Activated T-cell treated with anti-CD3 and anti-CD28 coated beads for 24 hours (primary cell): ENCODE data around the gene AKAP8L.
A peak's percentile ranks its signal among the peaks of the same experiment; 100 is the strongest.
"Not testable (repeated sequence)": the region's sequence is repeated elsewhere in the genome, so short reads cannot be mapped to it uniquely, and the experiment has no call there.

Experiments used
- DNase-seq: peaks from one replicate; pipeline ENCODE4 v3.0.0-alpha.2; 2020; ENCODE audit warnings: low read depth

AKAP8L gene

GRCh38 chr19:15419413-15420025 is 731 bp upstream of the AKAP8L start:
- no peak for DNase-seq

- DNase-seq = peak; percentile 6
These were observed 583 bp downstream of the AKAP8L start for GRCh38 chr19:15418231-15418578.

- no peak for DNase-seq
These were observed 1.1 kb downstream of the AKAP8L start for GRCh38 chr19:15417699-15418098.

GRCh38 chr19:15412832-15413231 is 6.0 kb downstream of the AKAP8L start:
- DNase-seq = no peak

GRCh38 chr19:15411351-15411750 is 7.4 kb downstream of the AKAP8L start:
- not testable (repeated sequence) for DNase-seq

- no peak for DNase-seq
These were observed 14.0 kb downstream of the AKAP8L start for GRCh38 chr19:15404780-15405211.

- no peak for DNase-seq
These were observed 14.6 kb downstream of the AKAP8L start for GRCh38 chr19:15404097-15404779.

GRCh38 chr19:15403151-15403531 is 15.6 kb downstream of the AKAP8L start:
- no peak for DNase-seq

GRCh38 chr19:15402411-15403150 is 16.2 kb downstream of the AKAP8L start:
- no peak for DNase-seq

- DNase-seq = no peak
These were observed 17.4 kb downstream of the AKAP8L start for GRCh38 chr19:15401397-15401710.

- no peak for DNase-seq
These were observed 18.0 kb downstream of the AKAP8L start for GRCh38 chr19:15400521-15401396.

GRCh38 chr19:15399635-15400034 is 19.2 kb downstream of the AKAP8L start:
- DNase-seq = no peak

GRCh38 chr19:15399234-15399515 is 19.6 kb downstream of the AKAP8L start:
- DNase-seq = no peak

- DNase-seq = no peak
These were observed 20.1 kb downstream of the AKAP8L start for GRCh38 chr19:15398501-15399233.

- DNase-seq = no peak
These were observed 21.0 kb downstream of the AKAP8L start for GRCh38 chr19:15397782-15398181.

GRCh38 chr19:15397236-15397635 is 21.6 kb downstream of the AKAP8L start:
- DNase-seq = no peak

GRCh38 chr19:15396436-15396835 is 22.4 kb downstream of the AKAP8L start:
- DNase-seq = no peak

GRCh38 chr19:15395251-15395650 is 23.5 kb downstream of the AKAP8L start:
- not testable (repeated sequence) for DNase-seq

GRCh38 chr19:15394426-15394825 is 24.4 kb downstream of the AKAP8L start:
- no peak for DNase-seq

- no peak for DNase-seq
These were observed 24.8 kb downstream of the AKAP8L start for GRCh38 chr19:15393963-15394362.

- DNase-seq = no peak
These were observed 28.0 kb downstream of the AKAP8L start for GRCh38 chr19:15390814-15391213.

- no peak for DNase-seq
These were observed 36.9 kb downstream of the AKAP8L start for GRCh38 chr19:15381864-15382263.
